ENCODE data around the gene ZBTB7C.
"Not testable (repeated sequence)": the region's sequence is repeated elsewhere in the genome, so short reads cannot be mapped to it uniquely, and the experiment has no call there.

The ZBTB7C gene

GRCh38 chr18:48408727-48409590 is at the start of gene ZBTB7C:
Gene ZBTB7C (minus strand): TSS chr18:48409383.
- DNase-seq (ENCODE audit: low spot score), result peak; percentile 48

- DNase-seq (ENCODE audit: low spot score), result no peak
Measured at GRCh38 chr18:48456838-48457237, 47.7 kb upstream of the ZBTB7C start.

GRCh38 chr18:48455555-48456478 is 46.6 kb upstream of the ZBTB7C start:
- DNase-seq (ENCODE audit: low spot score), result no peak

- no peak for DNase-seq (ENCODE audit: low spot score)
Measured at GRCh38 chr18:48454261-48454757, 45.1 kb upstream of the ZBTB7C start.

- no peak for DNase-seq (ENCODE audit: low spot score)
Measured at GRCh38 chr18:48453330-48454066, 44.3 kb upstream of the ZBTB7C start.

GRCh38 chr18:48452861-48453323 is 43.7 kb upstream of the ZBTB7C start:
- peak; percentile 39 for DNase-seq (ENCODE audit: low spot score)

- DNase-seq (ENCODE audit: low spot score), result no peak
Measured at GRCh38 chr18:48450685-48451084, 41.5 kb upstream of the ZBTB7C start.

- DNase-seq (ENCODE audit: low spot score), result peak; percentile 90
Measured at GRCh38 chr18:48446582-48447225, 37.5 kb upstream of the ZBTB7C start.

GRCh38 chr18:48445540-48445939 is 36.4 kb upstream of the ZBTB7C start:
- DNase-seq (ENCODE audit: low spot score), result peak; percentile 78

GRCh38 chr18:48442761-48443160 is 33.6 kb upstream of the ZBTB7C start:
- DNase-seq (ENCODE audit: low spot score), result no peak

GRCh38 chr18:48441405-48441881 is 32.3 kb upstream of the ZBTB7C start:
- no peak for DNase-seq (ENCODE audit: low spot score)

GRCh38 chr18:48440924-48441323 is 31.7 kb upstream of the ZBTB7C start:
- DNase-seq (ENCODE audit: low spot score), result no peak

- DNase-seq (ENCODE audit: low spot score), result no peak
Measured at GRCh38 chr18:48436907-48437306, 27.7 kb upstream of the ZBTB7C start.

- DNase-seq (ENCODE audit: low spot score), result not testable (repeated sequence)
Measured at GRCh38 chr18:48434382-48434781, 25.2 kb upstream of the ZBTB7C start.

- no peak for DNase-seq (ENCODE audit: low spot score)
Measured at GRCh38 chr18:48433541-48433940, 24.4 kb upstream of the ZBTB7C start.

GRCh38 chr18:48430150-48430549 is 21.0 kb upstream of the ZBTB7C start:
- DNase-seq (ENCODE audit: low spot score), result no peak

- no peak for DNase-seq (ENCODE audit: low spot score)
Measured at GRCh38 chr18:48428475-48429177, 19.4 kb upstream of the ZBTB7C start.

GRCh38 chr18:48422947-48423378 is 13.8 kb upstream of the ZBTB7C start:
- no peak for DNase-seq (ENCODE audit: low spot score)

- no peak for DNase-seq (ENCODE audit: low spot score)
Measured at GRCh38 chr18:48419277-48420022, 10.3 kb upstream of the ZBTB7C start.

Data from Ammon's horn (tissue), 1 donor.